Body of pancreas (tissue), 4 donors: ENCODE data around the gene CDK5RAP1. TPM values are rescaled to one million over a fixed set of nuclear protein-coding genes. Genes with fewer than 3 reads are reported as not detected.
A peak's percentile ranks its signal among the peaks of the same experiment; 100 is the strongest.

Experiments used
- ATAC-seq: fragments of 150-250 bp; one replicate; pipeline ENCODE4 v1.9.1; 2016
- DNase-seq, 4 donors: peaks; one replicate each; pipeline ENCODE4 v3.0.0-alpha.2; 2019
- H3K27ac ChIP-seq, 4 donors: fragments of 200-600 bp; sonication (generic); 1 replicate in 3 of 4; 2 replicates in 1 of 4; pipeline versions ENCODE4 v1.5.1 to v1.6.1; 2016 to 2019; ENCODE audit warnings: mild to moderate bottlenecking in 1 of 4, mixed read lengths in 1 of 4, moderate library complexity in 1 of 4
- H3K27me3 ChIP-seq, 2 donors: fragments of 200-600 bp; sonication (generic); one replicate each; pipeline ENCODE4 v1.6.0; 2016; ENCODE audit warnings: mild to moderate bottlenecking in 1 of 2
- H3K36me3 ChIP-seq, 2 donors: fragments of 200-600 bp; sonication (generic); replicated peaks in 1 of 2; 2 replicates each; pipeline ENCODE4 v1.5.1; 2016; ENCODE audit warnings: low read depth in 2 of 2; ENCODE audit not compliant: insufficient read depth in 1 of 2
- H3K4me1 ChIP-seq: fragments of 200-600 bp; sonication (generic); one replicate; pipeline ENCODE4 v1.6.0; 2016
- H3K4me3 ChIP-seq, 2 donors: fragments of 200-600 bp; sonication (generic); 1 replicate in 1 of 2; 2 replicates in 1 of 2; pipeline ENCODE4 v1.5.1; 2016 to 2019
- H3K9me3 ChIP-seq, 3 donors: fragments of 200-600 bp; sonication (generic); 1 replicate in 2 of 3; 2 replicates in 1 of 3; pipeline ENCODE4 v1.5.1; 2016
- CTCF ChIP-seq, 7 experiments: fragments of 450-650 bp in 4 of 7; fragments of 200-600 bp in 3 of 7; sonication (generic) in 3 of 7; IDR thresholded peaks; one replicate each; pipeline ENCODE4 v1.5.1; 2016 to 2019; ENCODE audit warnings: antibody characterized with exemption in 7 of 7
- POLR2A ChIP-seq, 3 donors: fragments of 450-650 bp; IDR thresholded peaks; one replicate each; pipeline ENCODE4 v1.6.1; 2016; ENCODE audit warnings: antibody characterized with exemption in 3 of 3, mild to moderate bottlenecking in 2 of 3
- WGBS, 2 donors: methylation state at CpG; one replicate each; pipeline ENCODE4 v1.1.5; 2017; 5-methylcytosine and 5-hydroxymethylcytosine counted together
- intact Hi-C: fragments of 100-400 bp; cut with DNase I; formaldehyde crosslinking; loops from one replicate; pipeline ENCODE4 v1.15.1; 2023
- total RNA-seq, 2 donors: library from RNA; depleted of rRNA; stranded (reverse); fragments of >200 nt; gene quantifications; one replicate each; pipeline ENCODE4 v1.1.0, GENCODE V29; 2016

CDK5RAP1 gene
- total RNA-seq, 2 donors from 2014 or later, result 8.8 to 27.0 TPM

GRCh38 chr20:33372993-33373441 lies 28.3 kb downstream of the CDK5RAP1 start:
- Histone ChIP-seq H3K27ac (no peak overlapping the region), H3K9me3 (no peaks in the 10 kb centered on the region), H3K4me1 (no peaks in the 10 kb centered on the region), H3K36me3 (peaks cover 0 to 8% of the 10 kb centered on the region in 2 donors), H3K27me3 (no peaks in the 10 kb centered on the region), H3K4me3 (no peak overlapping the region)
- TF ChIP-seq POLR2A (IDR thresholded peaks at IDR 0.05), result no peak
- no peak for TF ChIP-seq CTCF (IDR thresholded peaks at IDR 0.05)
- ATAC-seq (no peak), DNase-seq (no peak)
- intact Hi-C loops, result no loop called here
- WGBS, 2 donors, result 72 to 98% methylated on average over 4 of the region's 4 CpGs

GRCh38 chr20:33370291-33370690 lies 31.0 kb downstream of the CDK5RAP1 start:
- no peaks in the 10 kb centered on the region for H3K9me3 ChIP-seq
- peaks cover 0 to 12% of the 10 kb centered on the region in 2 donors for H3K36me3 ChIP-seq
- DNase-seq, result peak in 1 of 4 donors; percentile 36
- H3K27me3 ChIP-seq, result no peaks in the 10 kb centered on the region
- no peak for ATAC-seq
- no peak for TF ChIP-seq CTCF (IDR thresholded peaks at IDR 0.05)
- H3K4me1 ChIP-seq, result no peaks in the 10 kb centered on the region
- H3K4me3 ChIP-seq, result no peak overlapping the region
- 86 to 94% methylated on average over 8 of the region's 8 CpGs for WGBS, 2 donors
- intact Hi-C loops, result no loop called here
- H3K27ac ChIP-seq, result no peak overlapping the region

GRCh38 chr20:33362898-33363297 lies 38.4 kb downstream of the CDK5RAP1 start:
- TF ChIP-seq CTCF (IDR thresholded peaks at IDR 0.05), result no peak
- TF ChIP-seq POLR2A (IDR thresholded peaks at IDR 0.05), result no peak
- Histone ChIP-seq H3K4me3 (no peak overlapping the region), H3K27me3 (no peaks in the 10 kb centered on the region), H3K4me1 (no peaks in the 10 kb centered on the region), H3K9me3 (no peaks in the 10 kb centered on the region), H3K36me3 (peaks cover 0 to 28% of the 10 kb centered on the region in 2 donors), H3K27ac (no peak overlapping the region)
- DNase-seq (no peak), ATAC-seq (no peak)
- intact Hi-C loops, result no loop called here
- 48 to 55% methylated on average over 1 of the region's 1 CpG for WGBS, 2 donors

GRCh38 chr20:33359399-33360261 lies 41.7 kb downstream of the CDK5RAP1 start:
- ATAC-seq (no peak), DNase-seq (no peak)
- intact Hi-C loops, result no loop called here
- WGBS, 2 donors, result 75 to 77% methylated on average over 8 of the region's 8 CpGs
- TF ChIP-seq POLR2A (IDR thresholded peaks at IDR 0.05) (no peak), CTCF (IDR thresholded peaks at IDR 0.05) (no peak)
- Histone ChIP-seq H3K36me3 (peaks cover 0 to 20% of the 10 kb centered on the region in 2 donors), H3K27ac (no peak overlapping the region), H3K9me3 (no peaks in the 10 kb centered on the region), H3K4me1 (no peaks in the 10 kb centered on the region), H3K4me3 (no peak overlapping the region), H3K27me3 (no peaks in the 10 kb centered on the region)

- intact Hi-C loops, result no loop called here
- Histone ChIP-seq H3K36me3 (no peaks in the 10 kb centered on the region), H3K9me3 (no peaks in the 10 kb centered on the region), H3K27ac (no peak overlapping the region), H3K4me1 (no peaks in the 10 kb centered on the region), H3K4me3 (no peak overlapping the region), H3K27me3 (no peaks in the 10 kb centered on the region)
- DNase-seq (no peak), ATAC-seq (no peak)
- TF ChIP-seq CTCF (IDR thresholded peaks at IDR 0.05) (no peak), POLR2A (IDR thresholded peaks at IDR 0.05) (no peak)
- WGBS, 2 donors, result 93 to 95% methylated on average over 4 of the region's 4 CpGs
Observed at GRCh38 chr20:33353013-33353402, 48.3 kb downstream of the CDK5RAP1 start.
